Measurements from ENCODE around the gene CTNNA3. TPM values are rescaled to one million over a fixed set of nuclear protein-coding genes. Genes with fewer than 3 reads are reported as not detected.

CTNNA3 gene
- polyA plus RNA-seq, 1 experiment, result 0.26 TPM

- no peak for DNase-seq (ENCODE audit: low read depth, low spot score)
- TF ChIP-seq CTCF (IDR thresholded peaks at IDR 0.05; ENCODE audit: low read depth, low read length), result no peak
- Histone ChIP-seq H3K27ac (ENCODE audit: low read depth, low read length) (no peak overlapping the region), H3K4me3 (ENCODE audit: low read depth, low read length) (no peak overlapping the region), H3K27me3 (ENCODE audit: control insufficient read depth, insufficient read depth, low read length) (no peaks in the 10 kb centered on the region), H3K9me3 (ENCODE audit: control insufficient read depth, insufficient read depth, low read length) (no peaks in the 10 kb centered on the region)
- CTCF ChIA-PET, result interaction anchor here (1.2 kb wide), 1 partner anchor 47 kb away, joined by 4 read pairs; no protein-coding TSS in a partner anchor
- POLR2A ChIA-PET, result no interaction called here
These were observed 436.6 kb downstream of the CTNNA3 start for GRCh38 chr10:67259319-67259929.

- CTCF ChIA-PET, result no interaction called here
- POLR2A ChIA-PET, result no interaction called here
- Histone ChIP-seq H3K9me3 (ENCODE audit: control insufficient read depth, insufficient read depth, low read length) (no peaks in the 10 kb centered on the region), H3K27me3 (ENCODE audit: control insufficient read depth, insufficient read depth, low read length) (no peaks in the 10 kb centered on the region), H3K4me3 (ENCODE audit: low read depth, low read length) (no peak overlapping the region), H3K27ac (ENCODE audit: low read depth, low read length) (no peak overlapping the region)
- no peak for DNase-seq (ENCODE audit: low read depth, low spot score)
- TF ChIP-seq CTCF (IDR thresholded peaks at IDR 0.05; ENCODE audit: low read depth, low read length), result no peak
These were observed 438.4 kb downstream of the CTNNA3 start for GRCh38 chr10:67257427-67258144.

GRCh38 chr10:67257018-67257417 is 439.0 kb downstream of the CTNNA3 start:
- no peak for DNase-seq (ENCODE audit: low read depth, low spot score)
- no peak overlapping the region for H3K4me3 ChIP-seq (ENCODE audit: low read depth, low read length)
- CTCF ChIA-PET, result interaction anchor here (1.6 kb wide), 1 partner anchor 49 kb away, joined by 5 read pairs; no protein-coding TSS in a partner anchor
- TF ChIP-seq CTCF (IDR thresholded peaks at IDR 0.05; ENCODE audit: low read depth, low read length), result no peak
- no peaks in the 10 kb centered on the region for H3K9me3 ChIP-seq (ENCODE audit: control insufficient read depth, insufficient read depth, low read length)
- POLR2A ChIA-PET, result no interaction called here
- H3K27me3 ChIP-seq (ENCODE audit: control insufficient read depth, insufficient read depth, low read length), result no peaks in the 10 kb centered on the region
- H3K27ac ChIP-seq (ENCODE audit: low read depth, low read length), result no peak overlapping the region

GRCh38 chr10:67250686-67251085 is 445.3 kb downstream of the CTNNA3 start:
- POLR2A ChIA-PET, result no interaction called here

More at GRCh38 chr10:67250686-67251085, 445.3 kb downstream of the CTNNA3 start:
- CTCF ChIA-PET, result no interaction called here
- no peaks in the 10 kb centered on the region for H3K27me3 ChIP-seq (ENCODE audit: control insufficient read depth, insufficient read depth, low read length)
- H3K9me3 ChIP-seq (ENCODE audit: control insufficient read depth, insufficient read depth, low read length), result no peaks in the 10 kb centered on the region
- no peak for DNase-seq (ENCODE audit: low read depth, low spot score)
- no peak for TF ChIP-seq CTCF (IDR thresholded peaks at IDR 0.05; ENCODE audit: low read depth, low read length)
- no peak overlapping the region for H3K27ac ChIP-seq (ENCODE audit: low read depth, low read length)
- H3K4me3 ChIP-seq (ENCODE audit: low read depth, low read length), result no peak overlapping the region
